Stimulated activated naive CD8-positive, alpha-beta T cell treated with anti-CD3 and anti-CD28 coated beads, Interleukin-15, amount 100 ng/mL, for 72 hours (primary cell): Measurements from ENCODE around the gene SH3TC2.

Source experiments
- ATAC-seq: fragments of 150-1000 bp; cut with Tn5 transposase; 2 replicates; pipeline ENCODE4 v1.10.0; 2021; ENCODE audit warnings: mild to moderate bottlenecking, moderate library complexity
- DNase-seq, 2 donors: peaks; one replicate each; pipeline ENCODE4 v3.0.0; 2021 to 2022
- H3K27ac Mint-ChIP-seq, 2 donors: one replicate each; pipeline ENCODE4 v1.8.0; 2022; ENCODE audit warnings: mild to moderate bottlenecking in 2 of 2, mixed read lengths in 2 of 2, moderate library complexity in 2 of 2
- H3K27me3 Mint-ChIP-seq: one replicate; pipeline ENCODE4 v1.8.0; 2022; ENCODE audit warnings: mixed read lengths
- H3K4me1 Mint-ChIP-seq: one replicate; pipeline ENCODE4 v1.8.0; 2022; ENCODE audit warnings: mild to moderate bottlenecking, mixed read lengths
- H3K4me3 Mint-ChIP-seq, 2 donors: one replicate each; pipeline ENCODE4 v1.8.0; 2022; ENCODE audit warnings: mild to moderate bottlenecking in 2 of 2, mixed read lengths in 2 of 2, moderate library complexity in 1 of 2
- H3K9me3 Mint-ChIP-seq, 2 donors: one replicate each; pipeline ENCODE4 v1.8.0; 2022; ENCODE audit warnings: mixed read lengths in 2 of 2

Gene SH3TC2

DNA sequence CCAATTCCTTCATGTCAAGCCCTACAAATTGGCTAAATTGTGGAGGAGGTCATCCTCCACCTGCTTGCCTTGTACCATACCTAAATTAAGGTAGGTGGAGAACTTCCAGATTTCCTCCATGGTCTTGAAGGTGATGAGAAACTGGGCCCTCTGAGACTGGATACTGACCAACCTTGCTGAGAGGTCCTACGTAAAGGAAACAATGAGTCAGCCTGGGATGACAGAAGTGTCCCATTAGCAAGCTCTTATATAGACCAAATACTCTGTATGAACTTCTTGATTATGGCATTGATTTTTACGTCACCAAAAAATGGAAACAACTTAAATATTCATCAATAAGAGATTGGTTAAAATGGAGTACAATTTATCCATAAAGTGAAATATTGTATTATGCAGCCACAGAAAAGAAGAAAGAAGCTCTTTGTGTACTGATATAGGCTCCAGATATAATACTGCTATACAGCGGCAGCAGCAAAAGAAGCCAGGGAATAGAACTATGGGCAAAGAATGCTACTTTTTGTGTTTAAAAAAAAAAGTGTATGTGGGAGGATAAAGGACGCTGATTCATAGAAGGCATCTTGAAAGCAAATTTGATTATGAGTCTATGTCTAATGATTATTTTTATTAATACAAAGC, 18.3 kb downstream of the SH3TC2 start:
- no peaks in the 10 kb centered on the region for H3K9me3 Mint-ChIP-seq
- DNase-seq = no peak

DNA sequence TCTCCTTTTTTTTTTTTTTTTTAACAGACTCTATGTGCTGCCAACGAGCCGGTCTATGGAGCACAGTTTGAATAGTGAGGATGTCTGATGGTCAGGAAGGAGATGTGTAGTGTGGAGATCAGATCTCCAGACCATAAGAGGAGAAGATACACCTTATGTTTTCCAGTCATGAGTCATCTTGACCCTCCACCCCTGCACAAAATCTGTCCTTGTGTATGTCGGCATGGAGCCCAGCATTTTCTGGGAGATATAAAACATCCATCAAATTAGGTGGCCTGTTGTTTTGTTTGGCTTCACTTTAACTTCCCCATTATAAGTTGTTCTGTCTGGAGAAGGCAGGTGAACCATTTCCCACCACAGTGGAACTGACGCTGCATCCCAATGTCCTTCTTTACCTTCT, 19.2 kb downstream of the SH3TC2 start:
- no peak overlapping the region for H3K4me3 Mint-ChIP-seq
- no peak overlapping the region for H3K27ac Mint-ChIP-seq
- no peaks in the 10 kb centered on the region for H3K4me1 Mint-ChIP-seq
- H3K27me3 Mint-ChIP-seq = no peaks in the 10 kb centered on the region
- DNase-seq = no peak
- ATAC-seq = no peak
- H3K9me3 Mint-ChIP-seq = no peaks in the 10 kb centered on the region

More for the DNA sequence above, 18.3 kb downstream of the SH3TC2 start:
- Mint-ChIP-seq H3K4me1 (no peaks in the 10 kb centered on the region), H3K4me3 (no peak overlapping the region), H3K27ac (no peak overlapping the region), H3K27me3 (no peaks in the 10 kb centered on the region)
- no peak for ATAC-seq

DNA sequence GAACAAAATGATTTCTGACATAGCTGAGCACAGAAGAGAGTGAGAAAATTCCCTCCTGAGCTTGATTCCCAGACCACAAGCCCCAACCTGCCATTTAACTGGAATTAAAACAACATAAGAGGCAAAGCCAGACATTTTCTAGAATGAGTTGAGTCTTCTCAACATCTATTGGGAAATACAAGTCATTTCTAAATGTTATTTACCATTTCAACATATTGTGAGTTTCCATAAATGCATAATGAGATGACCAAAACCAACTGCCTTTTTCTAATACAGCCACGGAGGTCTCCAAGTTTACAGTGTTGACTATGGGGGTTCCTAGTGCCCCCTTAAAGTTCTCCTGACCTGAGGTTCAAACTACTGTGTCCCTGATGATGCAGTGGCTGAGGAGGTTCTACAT, 20.0 kb downstream of the SH3TC2 start:
- H3K27ac Mint-ChIP-seq = no peak overlapping the region
- no peak overlapping the region for H3K4me3 Mint-ChIP-seq
- DNase-seq (no peak), ATAC-seq (no peak)
- H3K4me1 Mint-ChIP-seq = peaks cover 4% of the 10 kb centered on the region
- no peaks in the 10 kb centered on the region for H3K9me3 Mint-ChIP-seq
- no peaks in the 10 kb centered on the region for H3K27me3 Mint-ChIP-seq

DNA sequence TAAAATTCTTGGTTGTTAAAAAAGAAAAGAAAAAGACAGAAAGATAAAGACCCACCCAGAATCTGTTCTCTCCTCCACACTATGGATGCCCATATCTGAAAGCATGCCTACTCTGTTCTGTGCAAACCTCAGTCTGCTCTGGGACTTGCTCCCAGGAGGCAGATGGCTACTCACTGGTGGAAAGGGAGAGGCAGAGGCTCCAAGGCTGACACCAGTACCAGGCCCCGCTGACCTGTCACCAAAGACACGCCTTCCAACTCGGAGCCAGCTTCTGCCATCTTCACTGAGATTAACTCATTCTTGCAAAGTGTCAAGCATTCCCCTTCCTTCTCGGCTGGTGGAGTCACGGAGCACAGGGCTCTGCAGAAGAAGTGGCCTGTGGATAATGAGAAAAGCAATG, 21.6 kb downstream of the SH3TC2 start:
- Mint-ChIP-seq H3K4me3 (no peak overlapping the region), H3K4me1 (peaks cover 21% of the 10 kb centered on the region), H3K27ac (peak overlapping the region in 1 of 2 donors; percentile 23), H3K9me3 (no peaks in the 10 kb centered on the region), H3K27me3 (peaks cover 9% of the 10 kb centered on the region)
- no peak for DNase-seq
- ATAC-seq = no peak

DNA sequence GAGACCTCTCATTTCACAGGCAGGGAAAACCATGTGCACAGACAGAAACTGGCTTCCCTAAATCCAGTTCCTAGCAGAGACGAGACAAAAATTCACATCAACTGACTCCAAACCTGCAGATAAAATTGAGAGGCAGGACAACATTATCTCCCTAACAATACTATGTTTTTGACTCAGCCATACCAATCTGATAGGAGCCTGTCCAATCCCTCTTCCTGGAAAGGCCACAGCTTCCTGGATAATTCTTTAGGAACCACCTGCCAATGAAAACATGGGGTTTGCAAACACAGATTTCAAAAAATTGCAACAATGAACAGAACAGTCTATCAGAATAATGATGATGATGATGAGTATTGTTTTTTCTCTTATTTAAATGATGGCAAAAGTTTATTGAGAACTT, 22.4 kb downstream of the SH3TC2 start:
- no peaks in the 10 kb centered on the region for H3K9me3 Mint-ChIP-seq
- peaks cover 17% of the 10 kb centered on the region for H3K27me3 Mint-ChIP-seq
- peaks cover 22% of the 10 kb centered on the region for H3K4me1 Mint-ChIP-seq
- H3K27ac Mint-ChIP-seq = no peak overlapping the region
- DNase-seq (no peak), ATAC-seq (no peak)
- H3K4me3 Mint-ChIP-seq = no peak overlapping the region

DNA sequence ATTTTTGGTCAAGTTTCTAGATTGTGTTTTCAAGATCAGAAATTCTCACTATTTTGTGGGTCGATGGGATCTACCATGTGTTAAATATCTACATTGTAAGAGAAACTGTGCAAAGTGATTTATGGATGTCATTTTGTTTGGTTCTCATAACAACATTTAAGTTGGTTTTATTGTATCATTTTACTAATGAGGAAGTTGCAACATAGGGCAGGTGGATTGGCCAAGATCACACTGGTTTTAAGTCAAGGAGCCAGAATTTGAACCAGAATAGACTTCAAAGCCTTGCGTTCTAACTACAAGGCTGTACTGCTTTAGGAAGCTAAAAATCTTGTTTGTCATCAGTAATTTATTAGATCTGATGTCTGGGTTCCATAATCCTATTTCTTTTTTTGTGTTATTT, 23.4 kb downstream of the SH3TC2 start:
- Mint-ChIP-seq H3K27ac (no peak overlapping the region), H3K9me3 (no peaks in the 10 kb centered on the region), H3K4me1 (peaks cover 22% of the 10 kb centered on the region), H3K27me3 (peaks cover 19% of the 10 kb centered on the region), H3K4me3 (no peak overlapping the region)
- DNase-seq (no peak), ATAC-seq (no peak)

DNA sequence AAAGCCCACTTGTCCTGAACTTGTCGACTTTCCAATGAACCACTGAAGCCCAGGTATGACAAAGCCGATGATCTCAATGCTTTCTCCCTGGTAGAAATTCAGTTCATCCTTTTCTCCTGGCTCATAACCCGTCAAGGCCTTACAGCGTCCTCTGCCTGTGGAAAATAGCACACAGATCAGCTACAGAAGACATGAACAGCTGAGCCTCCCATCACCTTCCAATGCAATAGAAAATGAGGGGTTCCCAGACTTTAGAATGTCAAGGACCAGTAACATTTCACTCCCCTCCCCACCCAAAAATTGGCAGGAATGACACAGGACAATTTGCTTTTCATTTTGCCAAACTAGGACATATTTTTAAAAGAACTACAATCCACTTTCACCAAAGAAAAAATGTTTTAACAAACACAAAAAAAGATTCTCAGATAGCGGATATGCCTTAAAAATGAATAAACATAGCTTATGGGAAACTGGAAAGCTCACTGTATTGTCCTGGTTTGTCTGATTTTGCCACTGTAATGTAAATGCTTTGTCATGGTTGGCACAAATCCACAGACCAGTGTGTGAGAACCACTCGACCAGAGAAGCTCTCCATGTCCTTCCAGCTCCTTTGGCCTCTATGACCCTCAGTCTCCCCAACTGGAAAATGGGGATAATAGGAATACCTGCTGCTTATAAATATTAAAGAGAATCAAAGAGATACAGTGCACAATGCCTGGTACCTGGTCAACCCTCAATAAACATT, 24.4 kb downstream of the SH3TC2 start:
- Mint-ChIP-seq H3K27ac (no peak overlapping the region), H3K27me3 (peaks cover 19% of the 10 kb centered on the region)

DNA sequence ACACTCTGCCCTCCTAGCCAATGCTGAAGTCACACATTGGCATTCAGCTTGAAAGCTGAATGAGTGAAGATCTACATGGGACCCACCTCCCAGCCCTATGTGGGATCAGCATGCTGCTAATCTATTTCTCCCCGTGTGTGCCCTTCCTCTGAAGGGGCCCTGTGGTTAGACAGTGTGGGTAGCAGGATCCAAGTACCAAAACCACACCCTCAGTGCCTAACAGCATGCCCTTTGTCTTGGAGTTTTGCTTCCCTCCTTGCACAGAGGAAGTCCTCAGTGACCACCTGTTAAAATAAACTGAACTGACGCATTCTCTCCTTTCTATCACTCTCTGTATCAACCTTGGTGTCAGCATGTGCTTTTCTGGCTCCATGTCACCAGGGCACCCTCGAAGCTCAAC, 25.0 kb downstream of the SH3TC2 start:
- ATAC-seq (peak; percentile 72), DNase-seq (peak in 1 of 2 donors; percentile 37)
- peak overlapping the region in 1 of 2 donors; percentile 53 for H3K27ac Mint-ChIP-seq
- peaks cover 22% of the 10 kb centered on the region for H3K4me1 Mint-ChIP-seq
- H3K27me3 Mint-ChIP-seq = peaks cover 19% of the 10 kb centered on the region
- H3K4me3 Mint-ChIP-seq = no peak overlapping the region
- H3K9me3 Mint-ChIP-seq = no peaks in the 10 kb centered on the region

More for the DNA sequence above, 24.4 kb downstream of the SH3TC2 start:
- H3K9me3 Mint-ChIP-seq = no peaks in the 10 kb centered on the region
- no peak overlapping the region for H3K4me3 Mint-ChIP-seq
- DNase-seq (no peak), ATAC-seq (no peak)
- H3K4me1 Mint-ChIP-seq = peaks cover 22% of the 10 kb centered on the region

DNA sequence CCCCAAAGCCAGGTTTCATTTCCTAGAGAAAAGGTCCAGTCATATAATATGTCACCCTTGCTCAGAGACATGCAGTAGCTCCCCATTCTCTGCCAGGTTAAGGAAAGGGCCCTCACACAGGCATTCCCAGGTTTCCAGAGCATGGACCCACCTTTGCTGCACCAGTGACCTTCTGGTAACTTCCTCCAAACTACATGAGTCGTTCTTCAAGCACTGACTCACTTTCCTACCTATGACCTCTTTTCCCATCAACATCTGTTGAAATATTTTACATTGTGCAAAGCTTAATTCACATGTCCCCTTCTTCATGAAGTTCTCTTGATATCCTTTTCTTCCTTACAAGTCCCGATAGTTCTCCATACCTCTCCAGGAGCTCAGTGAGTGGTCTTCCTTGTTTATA, 25.9 kb downstream of the SH3TC2 start:
- Mint-ChIP-seq H3K9me3 (no peaks in the 10 kb centered on the region), H3K4me3 (no peak overlapping the region), H3K27ac (peak overlapping the region in 1 of 2 donors; percentile 70), H3K27me3 (peaks cover 19% of the 10 kb centered on the region), H3K4me1 (peaks cover 22% of the 10 kb centered on the region)
- ATAC-seq (no peak), DNase-seq (no peak)

DNA sequence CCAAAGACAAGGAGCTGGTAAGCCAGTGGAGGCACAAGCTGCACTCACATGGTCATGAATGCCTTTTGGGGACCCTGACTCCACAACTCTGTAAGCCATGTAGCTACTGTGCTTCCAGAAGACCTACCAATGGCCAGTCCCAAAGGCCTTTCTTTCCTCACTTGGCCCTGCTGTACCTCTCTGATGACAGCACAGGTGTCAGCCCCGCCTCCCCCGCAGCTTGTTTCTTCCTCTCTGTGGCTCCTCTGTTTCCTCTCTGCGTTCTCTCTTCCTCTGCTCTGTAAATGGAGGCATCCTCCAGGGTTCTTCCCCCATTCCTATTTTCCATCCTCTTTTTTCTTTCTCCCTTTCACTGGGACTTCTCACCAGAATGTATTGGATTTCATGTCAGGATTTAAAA, 26.7 kb downstream of the SH3TC2 start:
- Mint-ChIP-seq H3K27me3 (peaks cover 19% of the 10 kb centered on the region), H3K9me3 (no peaks in the 10 kb centered on the region), H3K4me3 (no peak overlapping the region), H3K4me1 (peaks cover 22% of the 10 kb centered on the region), H3K27ac (no peak overlapping the region)
- DNase-seq = peak in 1 of 2 donors; percentile 22
- ATAC-seq = peak; percentile 38

DNA sequence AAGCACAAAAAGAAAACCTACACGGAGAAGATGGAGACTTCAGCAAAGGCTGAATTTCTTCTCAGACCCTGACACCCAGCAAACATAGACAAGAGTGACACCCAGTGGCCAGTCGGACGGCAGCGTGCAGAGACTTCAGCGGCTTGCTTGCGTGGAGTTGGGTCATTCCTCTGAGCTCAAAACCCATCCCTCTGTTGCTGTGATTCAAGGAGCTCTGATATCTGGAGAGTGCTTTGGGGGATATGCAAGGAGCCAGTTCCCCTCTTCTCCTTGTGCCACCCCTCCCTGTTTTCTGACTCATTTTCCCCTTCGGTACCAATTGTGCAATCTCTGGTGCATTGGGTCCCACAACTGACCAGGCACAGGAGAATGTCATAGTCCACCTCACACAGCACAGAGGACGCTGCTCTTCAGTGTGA, 27.5 kb downstream of the SH3TC2 start:
- DNase-seq (peak; percentile 55 to 73), ATAC-seq (peak; percentile 86)
- Mint-ChIP-seq H3K27ac (no peak overlapping the region), H3K4me1 (peaks cover 22% of the 10 kb centered on the region), H3K4me3 (no peak overlapping the region), H3K27me3 (peaks cover 19% of the 10 kb centered on the region), H3K9me3 (no peaks in the 10 kb centered on the region)

DNA sequence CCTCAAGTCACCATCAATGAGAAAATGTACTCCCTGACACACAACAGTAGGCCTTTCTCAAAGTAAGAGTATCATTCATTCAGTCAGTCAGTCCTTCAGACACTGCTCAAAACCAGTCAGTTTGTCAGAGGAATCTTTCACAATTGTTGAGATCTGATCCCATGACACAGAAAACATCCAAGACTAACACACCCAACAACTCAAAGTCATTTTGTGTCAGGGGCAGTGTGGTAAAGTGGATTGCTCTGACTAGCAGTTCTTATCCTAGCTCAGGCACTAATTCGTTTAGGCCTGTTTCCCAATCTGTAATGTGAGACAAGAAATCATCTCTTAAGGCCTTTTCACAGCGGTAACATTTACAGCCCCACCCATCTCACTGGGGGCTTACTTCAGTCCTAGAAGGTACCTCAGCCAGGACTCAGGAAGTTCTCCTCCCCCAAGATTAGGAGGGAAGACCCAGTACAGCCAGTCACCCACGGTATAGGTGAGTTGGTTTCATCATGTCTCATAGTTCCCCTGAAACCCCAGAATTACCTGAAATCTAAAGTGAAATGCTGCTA, 31.9 kb downstream of the SH3TC2 start:
- no peak for DNase-seq
- no peaks in the 10 kb centered on the region for H3K4me1 Mint-ChIP-seq
- H3K9me3 Mint-ChIP-seq = no peaks in the 10 kb centered on the region
- H3K27ac Mint-ChIP-seq = no peak overlapping the region
- no peak overlapping the region for H3K4me3 Mint-ChIP-seq
- ATAC-seq = no peak
- peaks cover 7% of the 10 kb centered on the region for H3K27me3 Mint-ChIP-seq

DNA sequence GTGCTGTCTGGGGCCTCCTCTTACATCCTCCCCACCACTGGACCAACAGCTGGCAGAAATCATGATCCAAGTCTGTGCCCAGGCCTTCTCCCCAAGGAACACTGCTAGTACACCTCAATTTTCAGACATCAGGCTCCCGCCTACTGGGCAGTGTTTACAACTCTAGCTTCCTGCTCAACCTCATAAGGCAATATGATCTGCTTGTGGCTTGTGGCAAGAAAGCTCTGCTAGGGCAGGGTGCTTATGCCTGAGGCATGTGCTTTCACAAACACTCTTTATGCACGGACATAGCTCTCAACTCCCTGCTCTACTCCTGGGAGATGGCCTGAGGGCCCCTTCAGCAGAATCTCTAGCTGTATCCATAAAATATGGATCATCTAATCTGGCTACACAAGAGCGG, 32.5 kb downstream of the SH3TC2 start:
- DNase-seq (no peak), ATAC-seq (no peak)
- no peak overlapping the region for H3K27ac Mint-ChIP-seq
- no peak overlapping the region for H3K4me3 Mint-ChIP-seq
- H3K27me3 Mint-ChIP-seq = peaks cover 1% of the 10 kb centered on the region
- no peaks in the 10 kb centered on the region for H3K9me3 Mint-ChIP-seq
- no peaks in the 10 kb centered on the region for H3K4me1 Mint-ChIP-seq

DNA sequence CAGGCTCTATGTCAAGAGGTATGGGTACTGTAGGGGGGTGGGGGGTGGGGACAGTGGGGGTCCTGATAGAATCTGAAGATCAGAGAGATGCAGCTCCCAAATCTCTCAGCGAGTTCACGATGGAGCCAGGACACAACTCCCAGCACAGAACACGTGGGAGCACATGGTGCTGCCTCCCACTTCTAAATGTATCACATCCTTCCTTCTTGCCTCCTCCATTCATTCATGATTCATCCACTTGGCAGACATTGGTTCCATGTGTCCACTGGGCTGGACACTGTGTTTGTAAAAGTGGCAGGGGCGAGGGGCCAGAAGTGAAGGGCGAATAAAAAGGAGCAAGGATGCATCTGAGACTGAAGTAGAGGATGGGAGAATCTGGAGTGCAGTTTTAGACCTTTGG, 33.9 kb downstream of the SH3TC2 start:
- H3K27ac Mint-ChIP-seq = no peak overlapping the region
- ATAC-seq (no peak), DNase-seq (no peak)
- H3K27me3 Mint-ChIP-seq = no peaks in the 10 kb centered on the region
- H3K9me3 Mint-ChIP-seq = no peaks in the 10 kb centered on the region
- H3K4me1 Mint-ChIP-seq = no peaks in the 10 kb centered on the region
- H3K4me3 Mint-ChIP-seq = no peak overlapping the region

DNA sequence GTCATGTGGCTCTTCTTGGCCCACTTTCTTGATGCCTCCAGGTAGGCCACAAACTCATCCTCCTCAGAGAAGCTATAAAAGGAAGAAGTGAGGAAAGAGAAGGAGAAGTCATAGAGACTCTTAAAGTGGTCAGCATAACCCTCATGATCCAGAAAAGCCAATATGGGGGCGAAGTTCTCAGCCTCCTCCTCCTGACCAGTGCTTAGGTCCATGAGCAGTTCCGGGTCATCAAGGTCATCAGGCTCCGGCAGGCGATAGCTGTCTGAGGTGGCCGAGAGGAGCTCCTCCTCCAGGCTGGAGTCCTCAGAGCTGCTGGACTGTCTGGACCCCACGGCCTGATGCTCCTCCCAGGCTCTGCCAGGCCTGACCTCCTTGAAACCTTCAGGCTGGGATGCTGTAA, 34.7 kb downstream of the SH3TC2 start:
- Mint-ChIP-seq H3K9me3 (no peaks in the 10 kb centered on the region), H3K4me1 (no peaks in the 10 kb centered on the region), H3K27ac (no peak overlapping the region), H3K27me3 (no peaks in the 10 kb centered on the region), H3K4me3 (no peak overlapping the region)
- DNase-seq (no peak), ATAC-seq (no peak)

DNA sequence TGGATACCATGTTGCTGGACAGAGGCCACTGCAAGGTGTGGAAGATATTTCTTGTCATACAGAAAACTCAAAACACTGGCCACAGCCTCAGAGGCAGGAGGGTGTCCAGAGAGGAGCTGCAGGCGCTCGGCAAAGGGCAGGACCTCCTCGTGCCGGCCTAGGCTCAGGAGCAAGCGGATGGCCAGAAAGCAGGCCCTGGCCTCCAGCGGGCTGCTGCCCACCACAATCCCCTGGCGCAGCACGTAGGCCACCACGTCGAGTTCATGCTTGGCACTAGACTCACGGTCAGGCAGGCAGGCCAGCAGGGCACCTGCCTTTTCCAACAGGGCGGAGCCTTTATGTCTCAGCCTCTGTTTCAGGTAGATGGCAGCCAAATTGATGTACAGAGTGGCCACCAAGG, 35.2 kb downstream of the SH3TC2 start:
- DNase-seq (no peak), ATAC-seq (no peak)
- no peaks in the 10 kb centered on the region for H3K9me3 Mint-ChIP-seq
- H3K27me3 Mint-ChIP-seq = peaks cover 3% of the 10 kb centered on the region
- no peaks in the 10 kb centered on the region for H3K4me1 Mint-ChIP-seq
- H3K27ac Mint-ChIP-seq = no peak overlapping the region
- H3K4me3 Mint-ChIP-seq = no peak overlapping the region
